NCI-H524 (cell line): ENCODE data around the gene NTM.
A peak's percentile ranks its signal among the peaks of the same experiment; 100 is the strongest.

Source experiments
- DNase-seq, 2 experiments: peaks; one replicate each; lab custom pipeline; 2025; lab: John Stamatoyannopoulos, UW

NTM gene

DNA sequence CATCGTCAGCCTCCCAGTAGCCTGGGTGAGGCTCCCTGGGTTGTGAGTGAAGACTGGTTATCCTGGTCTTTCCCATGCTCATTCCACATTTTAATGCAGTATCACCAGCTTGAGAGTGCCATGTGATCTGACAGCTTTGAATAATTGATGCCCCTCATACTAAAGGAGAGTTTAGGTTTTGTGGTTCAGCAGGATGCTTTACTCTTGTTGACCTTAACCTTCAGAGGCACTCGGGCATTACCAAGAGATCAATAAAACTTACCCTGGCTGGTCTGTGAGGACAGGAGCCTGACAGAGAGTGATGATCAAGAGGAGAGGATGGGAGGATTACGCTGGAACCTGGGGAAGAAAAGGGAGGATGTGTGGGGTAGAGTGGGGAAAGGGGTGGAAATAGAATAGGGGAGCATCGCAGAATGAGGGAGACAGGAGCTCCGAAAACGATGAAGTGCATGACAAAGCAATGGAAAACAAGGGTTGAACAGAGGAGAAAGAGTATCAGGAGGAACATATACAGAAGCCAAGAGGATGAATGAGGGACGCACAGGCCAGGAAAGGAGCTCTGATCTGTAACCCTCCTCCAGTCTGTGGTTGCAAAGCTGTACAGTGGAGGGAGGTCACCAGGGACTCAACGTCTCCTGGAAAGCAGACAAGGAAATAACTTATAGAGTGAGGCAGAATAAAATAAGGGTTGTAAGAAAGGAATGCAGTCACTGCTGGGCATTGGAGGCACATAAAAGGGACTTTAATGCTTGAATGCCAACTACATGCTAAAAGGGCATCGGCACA, 594.5 kb downstream of the NTM start:
- DNase-seq: no peak

- DNase-seq: no peak
Measured at GRCh38 chr11:131965504-131965903, 595.1 kb downstream of the NTM start.

DNA sequence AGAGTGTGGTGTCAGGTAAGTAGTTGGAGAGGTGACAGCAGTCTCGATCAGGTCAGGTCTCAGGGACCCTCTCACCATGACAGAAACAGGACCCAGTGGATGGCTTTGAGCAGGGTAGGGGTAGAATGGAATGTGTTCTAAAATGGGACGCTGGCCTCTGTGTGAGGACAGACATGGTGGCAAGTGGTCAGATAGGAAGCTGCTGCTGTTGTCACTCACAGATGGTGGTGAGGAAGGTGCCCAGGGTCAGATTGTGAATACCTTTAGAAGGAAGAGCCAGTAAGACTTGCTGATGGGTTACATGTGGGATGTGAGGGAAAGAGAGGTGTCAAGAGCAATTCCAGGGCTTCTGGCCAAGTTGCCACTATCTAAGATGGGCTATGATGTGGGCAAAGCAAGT, 596.3 kb downstream of the NTM start:
- DNase-seq: no peak

GRCh38 chr11:131969261-131969660, 598.8 kb downstream of the NTM start:
- no peak for DNase-seq

- no peak for DNase-seq
Measured at GRCh38 chr11:131973061-131973460, 602.6 kb downstream of the NTM start.

DNA sequence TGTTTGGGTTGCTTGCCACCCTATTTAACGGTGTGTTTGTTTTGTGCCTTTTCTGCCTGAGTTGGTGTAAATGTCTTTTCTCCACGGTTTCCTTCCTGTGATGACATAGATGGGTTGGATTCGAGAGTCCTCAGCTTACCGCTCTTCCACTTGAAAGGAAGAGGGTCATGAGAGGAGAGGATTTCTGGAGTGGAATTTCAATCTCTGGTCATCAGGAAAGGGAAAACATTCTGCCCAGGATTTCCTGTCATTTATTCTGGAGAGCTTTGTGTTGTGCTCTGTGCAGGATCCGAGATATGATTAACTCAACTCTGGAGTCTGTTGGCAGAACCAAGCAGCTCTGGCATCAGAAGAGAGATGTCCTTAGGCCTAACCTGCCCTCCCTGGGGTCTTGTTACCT, 605.2 kb downstream of the NTM start:
- no peak for DNase-seq

- no peak for DNase-seq
Measured at GRCh38 chr11:131976021-131976420, 605.6 kb downstream of the NTM start.

- DNase-seq: no peak
Measured at GRCh38 chr11:131977231-131977630, 606.8 kb downstream of the NTM start.

DNA sequence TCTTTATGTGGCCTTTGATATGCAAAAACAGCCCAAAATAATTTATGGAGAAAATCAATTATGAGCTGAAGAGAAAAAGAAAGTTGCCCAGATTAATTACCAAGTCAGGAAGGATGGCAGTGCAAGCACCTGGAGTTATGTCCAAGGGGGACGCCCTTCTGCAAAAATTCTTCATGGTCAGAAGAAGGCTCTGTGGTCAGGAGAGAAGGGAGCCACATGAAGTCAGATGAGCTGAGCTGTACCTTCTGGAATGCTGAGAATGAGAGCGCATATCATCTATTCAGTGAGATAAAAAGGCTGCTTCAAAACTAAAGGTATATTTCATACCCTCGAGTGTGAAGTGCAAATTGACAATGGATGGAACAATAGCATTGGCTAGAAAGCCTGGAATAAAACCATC, 607.4 kb downstream of the NTM start:
- DNase-seq: no peak

GRCh38 chr11:131978351-131978750, 607.9 kb downstream of the NTM start:
- no peak for DNase-seq

GRCh38 chr11:131979364-131979763, 608.9 kb downstream of the NTM start:
- DNase-seq: peak in 1 of 2 experiments; percentile 26

DNA sequence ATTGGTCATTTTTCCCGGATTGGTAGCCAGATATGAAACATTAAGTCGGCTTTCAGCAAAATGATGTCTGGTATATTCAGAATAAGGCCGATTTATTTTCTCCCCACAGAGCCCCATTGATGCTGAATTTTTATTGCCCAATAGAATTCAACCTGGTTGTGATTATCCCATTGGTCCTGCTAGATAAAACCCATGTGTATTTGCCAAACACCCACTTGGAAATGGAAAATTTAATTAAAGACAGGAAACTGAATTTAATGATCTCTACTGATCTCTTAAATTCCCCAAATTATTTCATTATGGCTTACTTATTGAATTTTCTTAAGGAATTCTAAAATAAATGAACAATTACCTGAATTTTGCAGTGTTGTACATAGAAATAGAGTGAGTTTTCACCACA, 609.8 kb downstream of the NTM start:
- no peak for DNase-seq

- DNase-seq: peak in 1 of 2 experiments; percentile 13
Measured at GRCh38 chr11:131980888-131981668, 610.7 kb downstream of the NTM start.

- DNase-seq: no peak
Measured at GRCh38 chr11:131982154-131982553, 611.7 kb downstream of the NTM start.

DNA sequence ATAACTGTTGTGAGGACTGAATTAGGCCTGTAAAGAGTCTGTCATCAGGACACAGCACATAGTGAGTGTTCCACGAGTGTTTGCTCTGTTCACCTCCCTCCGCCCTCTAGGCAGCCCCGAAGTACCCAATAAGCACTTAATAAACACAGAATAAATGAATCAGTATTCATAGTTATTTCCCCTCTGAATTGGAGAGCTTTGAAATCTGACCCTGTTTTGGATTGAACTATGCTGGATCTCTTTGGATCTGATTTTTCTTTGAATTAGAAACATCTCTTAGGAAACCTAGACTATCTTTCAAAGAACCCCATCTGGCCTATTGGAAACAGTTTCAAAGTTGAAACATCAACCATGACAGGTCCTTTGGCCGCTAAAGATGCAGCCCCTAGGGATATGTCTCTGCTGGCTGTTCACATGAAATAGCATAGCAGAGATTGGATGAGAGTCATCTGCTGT, 615.5 kb downstream of the NTM start:
- peak in 1 of 2 experiments; percentile 3 for DNase-seq

GRCh38 chr11:131987703-131988102, 617.3 kb downstream of the NTM start:
- no peak for DNase-seq

GRCh38 chr11:131991606-131992005, 621.2 kb downstream of the NTM start:
- no peak for DNase-seq

DNA sequence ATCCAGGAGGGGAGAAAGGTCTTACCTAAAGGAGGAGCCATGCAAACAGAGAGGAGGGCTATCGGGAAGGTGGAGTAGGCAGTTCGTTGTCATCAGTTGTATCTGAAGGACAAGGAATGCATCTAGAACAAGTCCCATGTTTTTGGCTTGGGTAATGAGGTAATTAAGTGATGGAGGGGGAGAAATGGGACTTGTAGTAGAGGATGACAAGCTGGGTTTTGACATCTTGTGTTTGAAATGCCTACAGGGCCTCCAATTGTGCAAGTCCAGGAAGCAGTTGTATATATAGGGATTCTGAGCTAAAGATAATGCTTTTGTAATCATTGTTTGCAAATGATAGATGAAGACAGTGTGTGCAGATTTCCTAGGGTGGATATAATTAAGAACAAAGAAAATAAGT, 622.8 kb downstream of the NTM start:
- DNase-seq: no peak

GRCh38 chr11:131998020-131998419, 627.6 kb downstream of the NTM start:
- no peak for DNase-seq

- peak in 1 of 2 experiments; percentile 62 for DNase-seq
Measured at GRCh38 chr11:131999084-131999483, 628.7 kb downstream of the NTM start.

- no peak for DNase-seq
Measured at GRCh38 chr11:131999955-132000354, 629.5 kb downstream of the NTM start.

GRCh38 chr11:132005887-132006286, 635.5 kb downstream of the NTM start:
- DNase-seq: no peak

GRCh38 chr11:132006884-132007580, 636.6 kb downstream of the NTM start:
- no peak for DNase-seq
